D721Med (cell line): Measurements from ENCODE around the gene NHERF1.

Source experiments
- DNase-seq: peaks from one replicate; pipeline ENCODE4 v3.0.0; 2011; ENCODE audit warnings: low spot score; ENCODE audit not compliant: insufficient read length
- FAIRE-seq: peaks from 2 replicates; lab custom pipeline; 2011; peaks lifted over from hg19 to GRCh38; lab: Jason Lieb, UNC
- TF ChIP-seq, protein P1 (sequence below): IDR thresholded peaks from 2 replicates; pipeline ENCODE4 v1.5.1; 2012; ENCODE audit warnings: mild to moderate bottlenecking, control low read depth; ENCODE audit not compliant: insufficient read depth; ENCODE audit errors: missing control alignments

Gene NHERF1

DNA sequence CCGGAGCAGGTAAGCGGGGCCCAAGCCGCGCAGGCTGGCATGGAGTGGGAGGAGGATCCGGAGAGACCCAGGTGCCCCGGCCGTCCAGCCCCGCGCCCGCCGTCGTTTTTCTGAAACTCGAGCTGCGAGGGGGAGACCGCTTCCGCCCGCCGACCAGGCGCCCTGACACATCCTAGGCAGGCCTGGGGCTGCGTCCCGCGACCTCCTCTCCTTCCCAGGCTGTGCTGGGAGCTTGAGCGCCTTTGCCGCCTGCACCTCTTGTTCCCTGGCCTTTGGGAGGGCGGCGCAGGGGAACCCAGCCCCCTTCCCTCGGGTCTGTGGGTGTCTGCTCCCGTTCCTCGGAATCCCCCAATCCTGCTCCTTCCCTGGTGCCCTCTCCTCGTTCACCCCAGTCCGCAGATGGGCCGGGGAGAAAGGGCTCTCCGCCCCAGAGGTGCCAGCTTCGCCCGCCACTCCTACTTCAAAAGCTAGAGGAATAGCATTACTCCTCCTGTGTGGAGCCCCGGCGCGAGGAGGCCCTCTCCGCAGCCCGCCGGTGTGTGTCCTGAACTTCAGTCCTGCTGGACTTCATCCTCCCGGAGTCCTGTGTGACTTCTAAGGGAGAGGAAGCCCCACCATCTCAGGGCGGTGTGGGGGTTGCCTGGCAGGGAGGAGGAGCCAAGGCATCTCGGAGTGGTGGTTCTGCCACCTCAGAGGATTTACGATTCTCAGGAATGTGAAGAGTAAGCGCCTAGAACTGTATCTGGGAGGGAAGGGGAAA is 1.0 kb downstream of the NHERF1 start:
- DNase-seq (no peak), FAIRE-seq (no peak)
- TF ChIP-seq, protein P1, sequence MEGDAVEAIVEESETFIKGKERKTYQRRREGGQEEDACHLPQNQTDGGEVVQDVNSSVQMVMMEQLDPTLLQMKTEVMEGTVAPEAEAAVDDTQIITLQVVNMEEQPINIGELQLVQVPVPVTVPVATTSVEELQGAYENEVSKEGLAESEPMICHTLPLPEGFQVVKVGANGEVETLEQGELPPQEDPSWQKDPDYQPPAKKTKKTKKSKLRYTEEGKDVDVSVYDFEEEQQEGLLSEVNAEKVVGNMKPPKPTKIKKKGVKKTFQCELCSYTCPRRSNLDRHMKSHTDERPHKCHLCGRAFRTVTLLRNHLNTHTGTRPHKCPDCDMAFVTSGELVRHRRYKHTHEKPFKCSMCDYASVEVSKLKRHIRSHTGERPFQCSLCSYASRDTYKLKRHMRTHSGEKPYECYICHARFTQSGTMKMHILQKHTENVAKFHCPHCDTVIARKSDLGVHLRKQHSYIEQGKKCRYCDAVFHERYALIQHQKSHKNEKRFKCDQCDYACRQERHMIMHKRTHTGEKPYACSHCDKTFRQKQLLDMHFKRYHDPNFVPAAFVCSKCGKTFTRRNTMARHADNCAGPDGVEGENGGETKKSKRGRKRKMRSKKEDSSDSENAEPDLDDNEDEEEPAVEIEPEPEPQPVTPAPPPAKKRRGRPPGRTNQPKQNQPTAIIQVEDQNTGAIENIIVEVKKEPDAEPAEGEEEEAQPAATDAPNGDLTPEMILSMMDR = no peak

- TF ChIP-seq, protein P1 = no peak
- no peak for FAIRE-seq
- no peak for DNase-seq
Measured at GRCh38 chr17:74750039-74750326, 1.6 kb downstream of the NHERF1 start.

GRCh38 chr17:74750327-74751069 is 2.1 kb downstream of the NHERF1 start:
- FAIRE-seq = no peak
- TF ChIP-seq, protein P1 = no peak
- no peak for DNase-seq

DNA sequence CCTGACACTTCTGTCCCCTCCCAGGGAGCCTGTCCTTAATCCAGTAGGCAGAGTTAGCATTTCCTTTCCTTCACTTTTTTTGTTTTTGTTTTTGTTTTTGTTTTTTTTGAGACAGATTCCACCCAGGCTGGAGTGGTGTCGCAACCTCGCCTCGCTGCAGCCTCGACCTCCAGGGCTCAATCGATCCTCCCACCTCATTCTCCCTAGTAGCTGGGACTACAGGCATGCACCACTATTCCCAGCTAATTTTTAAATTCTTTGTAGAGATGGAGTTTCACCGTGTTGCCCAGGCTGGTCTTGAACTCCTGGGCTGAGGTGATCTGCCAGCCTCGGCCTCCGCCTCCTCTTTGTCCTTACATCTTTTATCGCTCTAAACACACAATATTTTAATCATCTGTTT is 4.0 kb downstream of the NHERF1 start:
- DNase-seq (no peak), FAIRE-seq (no peak)
- TF ChIP-seq, protein P1 = no peak

GRCh38 chr17:74752822-74753401 is 4.5 kb downstream of the NHERF1 start:
- DNase-seq = no peak
- FAIRE-seq = no peak
- TF ChIP-seq, protein P1 = no peak

DNA sequence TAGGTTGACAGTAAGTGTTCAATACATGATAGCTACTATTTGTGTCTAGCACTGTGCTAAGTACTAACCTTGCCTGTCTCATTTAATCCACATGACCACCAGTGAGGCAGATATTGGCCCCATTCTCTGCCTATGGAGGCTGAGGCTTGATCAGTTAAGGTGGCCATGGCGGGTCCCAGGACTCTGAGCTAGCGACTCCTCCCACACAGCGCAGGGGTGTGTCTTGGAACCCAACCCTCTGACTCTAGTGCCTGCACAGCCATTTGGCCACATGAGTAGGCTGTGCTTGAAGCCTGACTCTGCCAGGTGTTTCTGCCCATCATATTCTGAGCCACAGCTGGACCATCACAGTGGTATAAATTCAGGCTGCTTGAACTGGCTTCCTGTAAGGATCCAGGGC is 6.4 kb downstream of the NHERF1 start:
- FAIRE-seq = no peak
- TF ChIP-seq, protein P1 = no peak
- no peak for DNase-seq

DNA sequence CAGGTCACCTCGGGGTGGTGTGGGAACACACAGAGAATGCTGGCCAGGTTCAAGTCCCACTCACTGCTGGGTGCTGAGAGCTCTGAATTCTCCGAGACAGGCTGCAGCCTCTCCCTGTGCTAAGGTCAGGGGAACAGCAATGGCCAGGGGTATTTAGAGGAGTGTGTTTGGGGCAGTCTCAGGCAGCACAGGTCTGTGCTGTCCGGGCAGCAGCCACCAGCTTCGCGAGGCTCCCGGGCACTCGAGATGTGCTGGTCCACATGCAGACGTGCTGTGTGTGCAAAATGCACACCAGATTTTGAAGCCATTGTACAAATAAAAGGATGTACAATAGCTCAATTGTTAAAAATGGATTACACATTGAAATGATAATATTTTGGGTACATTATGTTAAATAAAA is 7.1 kb downstream of the NHERF1 start:
- TF ChIP-seq, protein P1 = no peak
- FAIRE-seq = no peak
- no peak for DNase-seq
